CD8-positive, alpha-beta memory T cell (primary cell): ENCODE measurements around the gene SLC18B1. TPM values are rescaled to one million over a fixed set of nuclear protein-coding genes. Genes with fewer than 3 reads are reported as not detected.

Source experiments
- CTCF ChIA-PET: fragments of 350-600 bp; sonication (Branson Sonifier 250); formaldehyde crosslinking; loops from one replicate; lab custom pipeline; 2021; ENCODE audit warnings: antibody characterized with exemption; lab: Charles Lee
- POLR2A ChIA-PET: fragments of 350-600 bp; sonication (Branson Sonifier 250); formaldehyde crosslinking; loops from one replicate; lab custom pipeline; 2021; ENCODE audit warnings: antibody characterized with exemption; lab: Charles Lee
- DNase-seq, 5 donors: peaks; one replicate each; pipeline versions ENCODE4 v3.0.0 to v3.0.0-alpha.2; 2020 to 2022; ENCODE audit warnings: mixed read lengths in 1 of 5
- H3K27ac ChIP-seq: one replicate; pipeline ENCODE4 v1.7.0; 2013; ENCODE audit warnings: low read depth, mild to moderate bottlenecking, low read length, moderate library complexity
- H3K27me3 ChIP-seq: 2 replicates; pipeline ENCODE4 v1.7.0; 2013; ENCODE audit warnings: low read length, mild to moderate bottlenecking; ENCODE audit not compliant: insufficient read depth, poor library complexity, severe bottlenecking
- H3K36me3 ChIP-seq: 2 replicates; pipeline ENCODE4 v1.7.0; 2013; ENCODE audit warnings: mild to moderate bottlenecking, low read length, moderate library complexity; ENCODE audit not compliant: insufficient read depth
- H3K4me1 ChIP-seq: 2 replicates; pipeline ENCODE4 v1.7.0; 2013; ENCODE audit warnings: mild to moderate bottlenecking, low read length, moderate library complexity; ENCODE audit not compliant: insufficient read depth
- H3K4me3 ChIP-seq: 2 replicates; pipeline ENCODE4 v1.7.0; 2013; ENCODE audit warnings: mild to moderate bottlenecking, low read length
- H3K9me3 ChIP-seq: 2 replicates; pipeline ENCODE4 v1.7.0; 2013; ENCODE audit warnings: mild to moderate bottlenecking, low read length
- H3K27ac Mint-ChIP-seq, 8 donors: one replicate each; pipeline ENCODE4 v1.8.0; 2020 to 2021; ENCODE audit warnings: mixed read lengths in 8 of 8, mild to moderate bottlenecking in 6 of 8, inconsistent platforms in 3 of 8, moderate library complexity in 3 of 8
- H3K27me3 Mint-ChIP-seq, 2 donors: one replicate each; pipeline ENCODE4 v1.8.0; 2020 to 2021; ENCODE audit warnings: mixed read lengths in 2 of 2, mild to moderate bottlenecking in 1 of 2, moderate library complexity in 1 of 2
- H3K36me3 Mint-ChIP-seq, 3 donors: one replicate each; pipeline ENCODE4 v1.8.0; 2020 to 2021; ENCODE audit warnings: mixed read lengths in 3 of 3, inconsistent platforms in 1 of 3, mild to moderate bottlenecking in 1 of 3
- H3K4me1 Mint-ChIP-seq, 3 donors: one replicate each; pipeline ENCODE4 v1.8.0; 2020 to 2021; ENCODE audit warnings: mixed read lengths in 3 of 3, inconsistent platforms in 1 of 3, mild to moderate bottlenecking in 1 of 3
- H3K4me3 Mint-ChIP-seq, 7 donors: one replicate each; pipeline ENCODE4 v1.8.0; 2020 to 2021; ENCODE audit warnings: mixed read lengths in 7 of 7, mild to moderate bottlenecking in 6 of 7, moderate library complexity in 4 of 7, inconsistent platforms in 2 of 7
- H3K9me3 Mint-ChIP-seq, 5 donors: one replicate each; pipeline ENCODE4 v1.8.0; 2020 to 2022; ENCODE audit warnings: mixed read lengths in 5 of 5, mild to moderate bottlenecking in 3 of 5, moderate library complexity in 2 of 5, inconsistent platforms in 1 of 5
- polyA plus RNA-seq: library from polyadenylated mRNA; unstranded; fragments of 300-500 nt; fragmentation: Illumina TruSeq; gene quantifications from one replicate; pipeline ENCODE4 v1.2.3, GENCODE V29; 2021
- total RNA-seq, 2 experiments: library from RNA; stranded (reverse); gene quantifications; one replicate each; pipeline ENCODE4 v1.2.3, GENCODE V29; 2021

The SLC18B1 gene
- total and polyA plus RNA-seq, 3 experiments from 2014 or later, result 7.1 to 14.7 (median 7.3) TPM

DNA sequence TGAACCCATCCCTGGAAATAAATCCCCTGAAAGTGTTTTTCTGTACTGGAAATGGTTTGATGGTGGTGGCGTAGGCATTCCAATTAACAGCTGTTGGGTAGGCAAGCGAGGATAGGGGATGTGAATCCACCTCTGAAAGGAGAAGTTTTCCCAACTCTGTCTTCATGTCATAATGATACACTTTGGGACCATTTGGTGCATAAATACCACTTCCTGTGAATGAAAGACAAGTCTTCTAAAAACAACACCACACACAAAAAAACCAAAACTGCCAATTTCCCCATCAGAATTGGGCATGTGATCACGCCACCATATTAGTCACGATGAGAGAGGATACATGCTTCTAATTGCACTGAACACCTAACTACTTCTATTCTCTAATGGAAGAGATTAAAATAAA, 47.1 kb downstream of the SLC18B1 start:
- peak overlapping the region in 6 of 8 donors; percentile 42 to 82 (median 58) for H3K27ac Mint-ChIP-seq
- POLR2A ChIA-PET, result interaction anchor here (1.0 to 1.2 kb wide), 2 partner anchors 12 to 47 kb away, joined by 3 to 9 read pairs; partner anchors contain the start of gene SLC18B1
- no peaks in the 10 kb centered on the region for H3K9me3 Mint-ChIP-seq
- DNase-seq, result no peak
- no peaks in the 10 kb centered on the region for H3K27me3 Mint-ChIP-seq
- peaks cover 7% of the 10 kb centered on the region for H3K4me1 ChIP-seq
- H3K27ac ChIP-seq, result no peak overlapping the region
- no peak overlapping the region for H3K4me3 ChIP-seq
- H3K4me3 Mint-ChIP-seq, result peak overlapping the region in 6 of 7 donors; percentile 25 to 82 (median 56)
- CTCF ChIA-PET, result interaction anchor here (1.0 kb wide), 1 partner anchor 11 kb away, joined by 3 read pairs; no protein-coding TSS in a partner anchor
- H3K36me3 ChIP-seq, result peaks cover 9% of the 10 kb centered on the region
- no peaks in the 10 kb centered on the region for H3K9me3 ChIP-seq
- peaks cover 12 to 61% (median 26%) of the 10 kb centered on the region in 3 donors for H3K36me3 Mint-ChIP-seq
- peaks cover 32 to 59% (median 51%) of the 10 kb centered on the region in 3 donors for H3K4me1 Mint-ChIP-seq
- no peaks in the 10 kb centered on the region for H3K27me3 ChIP-seq

DNA sequence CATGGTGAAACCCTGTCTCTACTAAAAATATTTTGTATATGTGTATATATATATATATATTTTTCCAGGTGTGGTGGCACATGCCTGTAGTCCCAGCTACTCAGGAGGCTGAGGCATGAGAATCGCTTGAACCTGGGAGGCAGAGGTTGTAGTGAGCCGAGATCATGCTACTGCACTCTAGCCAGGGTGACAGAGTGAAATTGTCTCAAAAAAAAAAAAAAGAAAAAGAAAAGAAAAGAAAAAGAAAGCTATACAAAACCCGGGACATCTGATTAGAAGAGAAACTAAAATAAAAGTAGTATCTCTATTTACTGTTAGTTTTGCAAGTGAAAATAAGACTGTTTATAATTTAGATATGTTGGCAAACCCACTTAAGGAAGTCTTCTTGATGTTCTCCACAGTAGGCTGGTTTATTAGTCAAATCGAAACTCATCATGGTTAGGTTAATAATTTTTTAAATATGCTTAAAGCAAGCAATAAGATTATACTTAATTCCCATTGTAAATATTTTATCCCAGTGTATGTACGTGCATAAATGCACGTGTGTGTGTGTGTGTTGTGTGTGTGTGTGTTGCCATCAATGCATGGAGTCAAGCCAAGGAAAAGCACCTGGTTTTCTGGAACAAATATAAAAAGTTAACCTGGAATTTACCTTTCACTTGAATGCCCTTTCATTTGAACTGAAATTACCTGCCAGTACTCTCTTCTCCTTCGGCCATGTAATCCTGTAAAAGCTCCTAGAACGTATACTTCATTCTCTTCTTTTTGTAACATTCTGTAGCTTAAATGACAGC, 47.8 kb downstream of the SLC18B1 start:
- peak overlapping the region in 7 of 8 donors; percentile 42 to 82 (median 59) for H3K27ac Mint-ChIP-seq
- no peaks in the 10 kb centered on the region for H3K27me3 Mint-ChIP-seq
- Histone ChIP-seq H3K4me3 (no peak overlapping the region), H3K27me3 (no peaks in the 10 kb centered on the region), H3K4me1 (peaks cover 7% of the 10 kb centered on the region), H3K27ac (no peak overlapping the region), H3K9me3 (no peaks in the 10 kb centered on the region), H3K36me3 (peaks cover 6% of the 10 kb centered on the region)
- ChIA-PET POLR2A (interaction anchor here (1.0 to 1.2 kb wide), 3 partner anchors 10 to 48 kb away, joined by 3 to 9 read pairs (median 7); partner anchors contain the start of gene SLC18B1), CTCF (interaction anchor here (1.0 kb wide), 1 partner anchor 12 kb away, joined by 3 read pairs; no protein-coding TSS in a partner anchor)
- DNase-seq, result no peak
- H3K36me3 Mint-ChIP-seq, result peaks cover 19 to 65% (median 27%) of the 10 kb centered on the region in 3 donors
- H3K4me1 Mint-ChIP-seq, result peaks cover 32 to 64% (median 51%) of the 10 kb centered on the region in 3 donors
- H3K9me3 Mint-ChIP-seq, result no peaks in the 10 kb centered on the region
- peak overlapping the region in 6 of 7 donors; percentile 32 to 82 (median 56) for H3K4me3 Mint-ChIP-seq

DNA sequence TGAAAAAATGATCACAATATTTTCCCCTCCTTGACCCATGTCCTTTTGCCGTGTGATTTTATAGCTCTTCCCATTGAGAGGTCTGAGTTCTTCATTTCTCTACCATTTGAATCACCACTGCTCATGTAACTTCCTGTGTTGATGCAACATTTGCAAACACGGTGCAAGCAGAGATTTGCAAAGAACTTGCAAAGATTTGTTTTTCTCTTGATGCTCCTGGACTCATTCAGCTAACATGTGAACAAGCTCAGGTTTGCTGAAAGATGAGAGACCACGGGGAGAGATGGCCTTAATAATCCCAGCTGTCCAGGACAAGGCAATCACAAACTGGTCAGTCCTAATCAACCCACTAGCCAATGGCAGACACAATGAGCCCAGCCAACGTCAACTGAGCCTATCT, 49.3 kb downstream of the SLC18B1 start:
- DNase-seq, result no peak
- Histone ChIP-seq H3K9me3 (no peaks in the 10 kb centered on the region), H3K36me3 (peaks cover 6% of the 10 kb centered on the region), H3K4me3 (no peak overlapping the region), H3K27me3 (no peaks in the 10 kb centered on the region), H3K4me1 (peaks cover 7% of the 10 kb centered on the region), H3K27ac (no peak overlapping the region)
- Mint-ChIP-seq H3K4me1 (peaks cover 32 to 62% (median 57%) of the 10 kb centered on the region in 3 donors), H3K27ac (peak overlapping the region in 6 of 8 donors; percentile 1 to 85 (median 38)), H3K4me3 (peak overlapping the region in 3 of 7 donors; percentile 4 to 57 (median 18)), H3K27me3 (no peaks in the 10 kb centered on the region), H3K36me3 (peaks cover 29 to 68% (median 33%) of the 10 kb centered on the region in 3 donors), H3K9me3 (no peaks in the 10 kb centered on the region)
- CTCF ChIA-PET, result interaction anchor here (0.6 to 0.9 kb wide), 2 partner anchors 13 to 72 kb away, joined by 3 read pairs; no protein-coding TSS in a partner anchor
- POLR2A ChIA-PET, result interaction anchor here (1.5 kb wide), 1 partner anchor 14 kb away, joined by 6 read pairs; no protein-coding TSS in a partner anchor

DNA sequence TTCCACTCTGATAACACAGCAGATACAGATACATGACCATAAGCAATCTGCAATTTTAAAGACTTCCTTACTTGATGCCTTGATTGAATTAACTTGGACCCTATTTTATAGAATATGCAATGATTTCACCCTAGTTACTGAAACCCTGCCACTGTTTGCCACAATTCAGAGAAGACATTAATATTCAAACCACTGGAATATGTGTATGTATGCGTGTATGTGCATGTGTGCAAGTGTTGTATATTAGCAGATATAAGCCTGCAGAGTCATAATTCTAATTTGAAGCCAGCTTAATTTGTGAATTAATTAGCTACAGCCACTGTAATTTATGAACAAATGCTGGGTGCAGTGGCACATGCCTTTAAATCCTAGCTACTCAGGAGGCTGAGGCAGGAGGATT, 50.0 kb downstream of the SLC18B1 start:
- Histone ChIP-seq H3K27ac (no peak overlapping the region), H3K4me1 (peaks cover 7% of the 10 kb centered on the region), H3K9me3 (no peaks in the 10 kb centered on the region), H3K36me3 (peaks cover 6% of the 10 kb centered on the region), H3K4me3 (no peak overlapping the region), H3K27me3 (no peaks in the 10 kb centered on the region)
- Mint-ChIP-seq H3K4me1 (peaks cover 32 to 62% (median 57%) of the 10 kb centered on the region in 3 donors), H3K27me3 (no peaks in the 10 kb centered on the region), H3K36me3 (peaks cover 34 to 72% (median 37%) of the 10 kb centered on the region in 3 donors), H3K9me3 (no peaks in the 10 kb centered on the region), H3K27ac (peak overlapping the region in 4 of 8 donors; percentile 6 to 64 (median 30)), H3K4me3 (no peak overlapping the region)
- no peak for DNase-seq
- ChIA-PET CTCF (no interaction called here), POLR2A (interaction anchor here (1.5 kb wide), 1 partner anchor 15 kb away, joined by 6 read pairs; no protein-coding TSS in a partner anchor)

DNA sequence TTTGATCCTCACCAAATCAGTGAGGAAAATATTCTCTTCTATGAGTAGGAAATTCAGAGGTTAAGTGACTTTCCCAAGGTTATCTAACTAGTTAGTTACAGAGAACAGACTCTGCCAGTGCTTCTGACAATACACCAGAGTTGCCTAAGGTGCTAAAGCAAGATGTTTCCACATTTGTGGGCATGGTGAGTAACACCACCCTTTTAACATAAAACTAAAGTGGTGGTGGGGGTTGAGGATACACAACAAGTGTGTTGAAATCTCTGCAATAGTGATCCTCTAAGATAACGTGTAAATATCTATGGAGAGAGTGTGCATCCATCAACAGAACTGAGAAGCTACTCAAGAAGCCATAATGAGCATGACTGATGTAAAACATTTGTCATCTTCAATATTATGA, 52.4 kb downstream of the SLC18B1 start:
- no peak for DNase-seq
- H3K4me1 Mint-ChIP-seq, result peaks cover 23 to 46% (median 37%) of the 10 kb centered on the region in 3 donors
- H3K4me3 Mint-ChIP-seq, result no peak overlapping the region
- CTCF ChIA-PET, result no interaction called here
- Histone ChIP-seq H3K27ac (no peak overlapping the region), H3K4me1 (peaks cover 4% of the 10 kb centered on the region), H3K4me3 (no peak overlapping the region), H3K27me3 (no peaks in the 10 kb centered on the region), H3K9me3 (no peaks in the 10 kb centered on the region), H3K36me3 (peaks cover 4% of the 10 kb centered on the region)
- POLR2A ChIA-PET, result no interaction called here
- H3K27me3 Mint-ChIP-seq, result no peaks in the 10 kb centered on the region
- H3K9me3 Mint-ChIP-seq, result peaks cover 0 to 5% (median 0%) of the 10 kb centered on the region in 5 donors
- peaks cover 39 to 71% (median 39%) of the 10 kb centered on the region in 3 donors for H3K36me3 Mint-ChIP-seq
- H3K27ac Mint-ChIP-seq, result no peak overlapping the region

DNA sequence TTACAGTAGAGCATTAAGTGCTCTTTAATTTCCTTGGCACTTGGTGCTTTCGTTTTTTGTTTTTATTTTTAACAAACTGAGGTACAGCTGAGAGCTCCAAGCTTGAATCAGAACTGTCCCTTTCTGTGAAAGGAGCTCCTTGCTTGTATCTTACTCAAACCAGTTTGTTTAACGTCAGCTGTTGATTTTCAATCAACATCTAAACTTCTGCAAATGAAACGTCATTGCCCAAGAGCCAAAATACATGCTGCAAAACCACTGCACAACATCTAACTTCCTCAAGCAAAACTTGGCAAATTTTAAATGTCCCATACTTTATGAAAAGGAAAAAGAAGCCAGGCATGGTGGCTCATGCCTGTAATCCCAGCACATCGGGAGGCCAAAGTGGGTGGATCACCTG, 55.9 kb downstream of the SLC18B1 start:
- Mint-ChIP-seq H3K27me3 (peaks cover 4 to 7% of the 10 kb centered on the region in 2 donors), H3K9me3 (peaks cover 3 to 16% (median 12%) of the 10 kb centered on the region in 5 donors), H3K4me3 (no peak overlapping the region), H3K27ac (no peak overlapping the region), H3K36me3 (peaks cover 34 to 55% (median 53%) of the 10 kb centered on the region in 3 donors), H3K4me1 (peaks cover 0 to 14% (median 6%) of the 10 kb centered on the region in 3 donors)
- Histone ChIP-seq H3K27me3 (no peaks in the 10 kb centered on the region), H3K9me3 (no peaks in the 10 kb centered on the region), H3K27ac (no peak overlapping the region), H3K4me3 (no peak overlapping the region), H3K4me1 (no peaks in the 10 kb centered on the region), H3K36me3 (no peaks in the 10 kb centered on the region)
- POLR2A ChIA-PET, result interaction anchor here (0.6 kb wide), 1 partner anchor 78 kb away, joined by 7 read pairs; no protein-coding TSS in a partner anchor
- CTCF ChIA-PET, result no interaction called here
- DNase-seq, result no peak

DNA sequence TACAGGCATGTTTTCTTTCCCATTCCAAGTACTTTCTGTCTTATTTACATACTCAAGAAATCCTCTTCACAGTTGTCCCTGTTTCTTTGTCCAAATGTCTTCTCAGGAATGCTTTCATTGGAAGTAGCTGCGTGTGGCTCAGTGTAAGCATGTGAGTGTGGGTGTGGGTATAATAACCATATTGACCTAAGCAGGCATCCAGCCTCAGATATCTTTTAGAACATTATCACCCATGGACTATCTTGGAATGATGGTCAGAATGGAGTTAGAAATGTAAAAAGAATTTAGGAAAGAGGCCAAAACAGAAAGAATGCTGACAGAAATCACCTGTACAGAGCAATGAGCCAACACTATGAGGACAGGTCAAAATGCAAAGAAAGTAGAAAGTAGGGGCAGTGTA, 57.2 kb downstream of the SLC18B1 start:
- H3K4me1 ChIP-seq, result no peaks in the 10 kb centered on the region
- CTCF ChIA-PET, result no interaction called here

More for the DNA sequence above, 57.2 kb downstream of the SLC18B1 start:
- POLR2A ChIA-PET, result no interaction called here
- Histone ChIP-seq H3K9me3 (no peaks in the 10 kb centered on the region), H3K4me3 (no peak overlapping the region), H3K27ac (no peak overlapping the region), H3K27me3 (no peaks in the 10 kb centered on the region), H3K36me3 (no peaks in the 10 kb centered on the region)
- H3K4me1 Mint-ChIP-seq, result peaks cover under 1 to 12% (median 8%) of the 10 kb centered on the region in 3 donors
- H3K36me3 Mint-ChIP-seq, result peaks cover 28 to 49% (median 43%) of the 10 kb centered on the region in 3 donors
- DNase-seq, result no peak
- no peak overlapping the region for H3K27ac Mint-ChIP-seq
- no peak overlapping the region for H3K4me3 Mint-ChIP-seq
- peaks cover 3 to 16% (median 12%) of the 10 kb centered on the region in 5 donors for H3K9me3 Mint-ChIP-seq
- H3K27me3 Mint-ChIP-seq, result peaks cover 4 to 7% of the 10 kb centered on the region in 2 donors
